WI38 (cell line): ENCODE measurements around the gene SGF29.

Experiments
- H3K4me3 ChIP-seq: 2 replicates; pipeline ENCODE4 v1.5.1; 2011; ENCODE audit warnings: low read depth, mild to moderate bottlenecking, control low read depth, low read length
- CTCF ChIP-seq: IDR thresholded peaks from 2 replicates; pipeline ENCODE4 v1.5.1; 2012; ENCODE audit warnings: low read depth, mild to moderate bottlenecking, control low read depth, low read length

The SGF29 gene

GRCh38 chr16:28553776-28554633, at the start of gene SGF29:
TSS of gene SGF29 (plus strand) at chr16:28553920. CDS start at chr16:28581070, 27,150 bp downstream.
- no peak for TF ChIP-seq CTCF

GRCh38 chr16:28504707-28505404, 48.9 kb upstream of the SGF29 start:
- no peak for TF ChIP-seq CTCF
- H3K4me3 ChIP-seq: no peak overlapping the region

More at GRCh38 chr16:28553776-28554633, at the start of gene SGF29:
- peak within 1 kb of the TSS; percentile 73 for H3K4me3 ChIP-seq

GRCh38 chr16:28505489-28506137, 48.1 kb upstream of the SGF29 start:
- no peak overlapping the region for H3K4me3 ChIP-seq
- no peak for TF ChIP-seq CTCF

- TF ChIP-seq CTCF: no peak
- H3K4me3 ChIP-seq: no peak overlapping the region
These were observed 42.7 kb upstream of the SGF29 start for GRCh38 chr16:28511031-28511430.

- no peak for TF ChIP-seq CTCF
- H3K4me3 ChIP-seq: no peak overlapping the region
These were observed 41.6 kb upstream of the SGF29 start for GRCh38 chr16:28511801-28512789.

GRCh38 chr16:28513484-28514181, 40.1 kb upstream of the SGF29 start:
- no peak overlapping the region for H3K4me3 ChIP-seq
- no peak for TF ChIP-seq CTCF
